H1 (cell line): ENCODE data around the gene RNF130. TPM values are rescaled to one million over a fixed set of nuclear protein-coding genes. Genes with fewer than 3 reads are reported as not detected.

ENCODE experiments used
- HDAC2 ChIP-seq, 2 experiments: fragments of 300-600 bp in 1 of 2; sonication (generic) in 1 of 2; IDR thresholded peaks; 2 replicates each; pipeline ENCODE4 v1.6.1; 2011 to 2012; ENCODE audit warnings: low read depth in 2 of 2, low read length in 2 of 2, mild to moderate bottlenecking in 2 of 2, moderate library complexity in 2 of 2, borderline replicate concordance in 1 of 2, inconsistent platforms in 1 of 2
- SAP30 ChIP-seq: fragments of 300-600 bp; sonication (generic); IDR thresholded peaks from 2 replicates; pipeline ENCODE4 v1.7.1; 2012; ENCODE audit warnings: low read length, moderate library complexity, mild to moderate bottlenecking, inconsistent platforms; ENCODE audit not compliant: insufficient read depth, insufficient replicate concordance
- polyA plus RNA-seq, 7 experiments: library from polyadenylated mRNA; depleted of rRNA in 3 of 7; stranded (reverse) in 5 of 7; unstranded in 2 of 7; fragments of >200 nt in 5 of 7; fragments of 200-250 nt in 2 of 7; gene quantifications; 1 replicate in 5 of 7; 2 replicates in 1 of 7; 4 replicates in 1 of 7; pipeline versions ENCODE4 v1.2.1 to v1.2.3, GENCODE V29; 2011 to 2013; ENCODE audit warnings: missing spikeins in 2 of 7, mixed read lengths in 2 of 7
- total RNA-seq: library from RNA; stranded (reverse); fragmentation: NEBNext Ultra II Directional; extraction: Animal tissue kit (Norgen Biotek cat#: 25700); gene quantifications from 2 replicates; pipeline ENCODE4 v1.2.1, GENCODE V29; 2021
- TF ChIP-seq, protein P1 (sequence below): fragments of 300-600 bp; sonication (generic); IDR thresholded peaks from 2 replicates; pipeline ENCODE4 v1.7.1; 2012; ENCODE audit warnings: low read length, moderate library complexity, mild to moderate bottlenecking, inconsistent platforms; ENCODE audit not compliant: insufficient replicate concordance

RNF130 gene
- total and polyA plus RNA-seq, 2 of the 8 experiments (the other 6 are each of a cell fraction or from before 2014, with no cell fraction given), result 65.1 to 70.0 TPM

DNA sequence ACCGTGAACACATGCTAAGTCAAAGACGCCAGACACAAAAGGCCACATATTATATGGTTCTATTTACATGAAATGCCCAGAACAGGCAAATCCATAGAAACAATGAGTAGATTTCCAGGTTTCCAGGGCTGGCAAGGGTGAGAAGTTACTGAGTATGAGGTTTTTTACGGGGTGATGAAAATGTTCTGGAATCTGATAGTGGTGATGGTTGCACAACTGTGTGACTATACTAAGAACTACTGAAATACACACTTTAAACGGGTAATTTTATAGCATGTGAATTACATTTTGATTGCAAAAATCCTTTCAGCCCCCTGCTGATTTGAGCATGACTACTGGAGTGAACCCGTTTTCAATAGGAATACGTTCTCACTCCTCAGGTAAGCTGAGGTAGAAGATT is 117.1 kb downstream of the RNF130 start (continued):
- TF ChIP-seq, protein P1, sequence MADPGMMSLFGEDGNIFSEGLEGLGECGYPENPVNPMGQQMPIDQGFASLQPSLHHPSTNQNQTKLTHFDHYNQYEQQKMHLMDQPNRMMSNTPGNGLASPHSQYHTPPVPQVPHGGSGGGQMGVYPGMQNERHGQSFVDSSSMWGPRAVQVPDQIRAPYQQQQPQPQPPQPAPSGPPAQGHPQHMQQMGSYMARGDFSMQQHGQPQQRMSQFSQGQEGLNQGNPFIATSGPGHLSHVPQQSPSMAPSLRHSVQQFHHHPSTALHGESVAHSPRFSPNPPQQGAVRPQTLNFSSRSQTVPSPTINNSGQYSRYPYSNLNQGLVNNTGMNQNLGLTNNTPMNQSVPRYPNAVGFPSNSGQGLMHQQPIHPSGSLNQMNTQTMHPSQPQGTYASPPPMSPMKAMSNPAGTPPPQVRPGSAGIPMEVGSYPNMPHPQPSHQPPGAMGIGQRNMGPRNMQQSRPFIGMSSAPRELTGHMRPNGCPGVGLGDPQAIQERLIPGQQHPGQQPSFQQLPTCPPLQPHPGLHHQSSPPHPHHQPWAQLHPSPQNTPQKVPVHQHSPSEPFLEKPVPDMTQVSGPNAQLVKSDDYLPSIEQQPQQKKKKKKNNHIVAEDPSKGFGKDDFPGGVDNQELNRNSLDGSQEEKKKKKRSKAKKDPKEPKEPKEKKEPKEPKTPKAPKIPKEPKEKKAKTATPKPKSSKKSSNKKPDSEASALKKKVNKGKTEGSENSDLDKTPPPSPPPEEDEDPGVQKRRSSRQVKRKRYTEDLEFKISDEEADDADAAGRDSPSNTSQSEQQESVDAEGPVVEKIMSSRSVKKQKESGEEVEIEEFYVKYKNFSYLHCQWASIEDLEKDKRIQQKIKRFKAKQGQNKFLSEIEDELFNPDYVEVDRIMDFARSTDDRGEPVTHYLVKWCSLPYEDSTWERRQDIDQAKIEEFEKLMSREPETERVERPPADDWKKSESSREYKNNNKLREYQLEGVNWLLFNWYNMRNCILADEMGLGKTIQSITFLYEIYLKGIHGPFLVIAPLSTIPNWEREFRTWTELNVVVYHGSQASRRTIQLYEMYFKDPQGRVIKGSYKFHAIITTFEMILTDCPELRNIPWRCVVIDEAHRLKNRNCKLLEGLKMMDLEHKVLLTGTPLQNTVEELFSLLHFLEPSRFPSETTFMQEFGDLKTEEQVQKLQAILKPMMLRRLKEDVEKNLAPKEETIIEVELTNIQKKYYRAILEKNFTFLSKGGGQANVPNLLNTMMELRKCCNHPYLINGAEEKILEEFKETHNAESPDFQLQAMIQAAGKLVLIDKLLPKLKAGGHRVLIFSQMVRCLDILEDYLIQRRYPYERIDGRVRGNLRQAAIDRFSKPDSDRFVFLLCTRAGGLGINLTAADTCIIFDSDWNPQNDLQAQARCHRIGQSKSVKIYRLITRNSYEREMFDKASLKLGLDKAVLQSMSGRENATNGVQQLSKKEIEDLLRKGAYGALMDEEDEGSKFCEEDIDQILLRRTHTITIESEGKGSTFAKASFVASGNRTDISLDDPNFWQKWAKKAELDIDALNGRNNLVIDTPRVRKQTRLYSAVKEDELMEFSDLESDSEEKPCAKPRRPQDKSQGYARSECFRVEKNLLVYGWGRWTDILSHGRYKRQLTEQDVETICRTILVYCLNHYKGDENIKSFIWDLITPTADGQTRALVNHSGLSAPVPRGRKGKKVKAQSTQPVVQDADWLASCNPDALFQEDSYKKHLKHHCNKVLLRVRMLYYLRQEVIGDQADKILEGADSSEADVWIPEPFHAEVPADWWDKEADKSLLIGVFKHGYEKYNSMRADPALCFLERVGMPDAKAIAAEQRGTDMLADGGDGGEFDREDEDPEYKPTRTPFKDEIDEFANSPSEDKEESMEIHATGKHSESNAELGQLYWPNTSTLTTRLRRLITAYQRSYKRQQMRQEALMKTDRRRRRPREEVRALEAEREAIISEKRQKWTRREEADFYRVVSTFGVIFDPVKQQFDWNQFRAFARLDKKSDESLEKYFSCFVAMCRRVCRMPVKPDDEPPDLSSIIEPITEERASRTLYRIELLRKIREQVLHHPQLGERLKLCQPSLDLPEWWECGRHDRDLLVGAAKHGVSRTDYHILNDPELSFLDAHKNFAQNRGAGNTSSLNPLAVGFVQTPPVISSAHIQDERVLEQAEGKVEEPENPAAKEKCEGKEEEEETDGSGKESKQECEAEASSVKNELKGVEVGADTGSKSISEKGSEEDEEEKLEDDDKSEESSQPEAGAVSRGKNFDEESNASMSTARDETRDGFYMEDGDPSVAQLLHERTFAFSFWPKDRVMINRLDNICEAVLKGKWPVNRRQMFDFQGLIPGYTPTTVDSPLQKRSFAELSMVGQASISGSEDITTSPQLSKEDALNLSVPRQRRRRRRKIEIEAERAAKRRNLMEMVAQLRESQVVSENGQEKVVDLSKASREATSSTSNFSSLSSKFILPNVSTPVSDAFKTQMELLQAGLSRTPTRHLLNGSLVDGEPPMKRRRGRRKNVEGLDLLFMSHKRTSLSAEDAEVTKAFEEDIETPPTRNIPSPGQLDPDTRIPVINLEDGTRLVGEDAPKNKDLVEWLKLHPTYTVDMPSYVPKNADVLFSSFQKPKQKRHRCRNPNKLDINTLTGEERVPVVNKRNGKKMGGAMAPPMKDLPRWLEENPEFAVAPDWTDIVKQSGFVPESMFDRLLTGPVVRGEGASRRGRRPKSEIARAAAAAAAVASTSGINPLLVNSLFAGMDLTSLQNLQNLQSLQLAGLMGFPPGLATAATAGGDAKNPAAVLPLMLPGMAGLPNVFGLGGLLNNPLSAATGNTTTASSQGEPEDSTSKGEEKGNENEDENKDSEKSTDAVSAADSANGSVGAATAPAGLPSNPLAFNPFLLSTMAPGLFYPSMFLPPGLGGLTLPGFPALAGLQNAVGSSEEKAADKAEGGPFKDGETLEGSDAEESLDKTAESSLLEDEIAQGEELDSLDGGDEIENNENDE, result no peak
- TF ChIP-seq HDAC2 (IDR thresholded peaks at IDR 0.05; ENCODE audit: borderline replicate concordance in 1 of 2, low read depth in 2 of 2, low read length in 2 of 2) (no peak), SAP30 (no peak)
